Nephron progenitor cell (in vitro differentiated cells): ENCODE results near the gene DBN1.

ENCODE experiments used
- DNase-seq: peaks from one replicate; pipeline ENCODE4 v3.0.0; 2021
- H3K27ac Mint-ChIP-seq: 2 replicates; pipeline ENCODE4 v1.8.0; 2021; ENCODE audit warnings: mild to moderate bottlenecking, moderate library complexity, mixed read lengths
- H3K27me3 Mint-ChIP-seq: 2 replicates; pipeline ENCODE4 v1.8.0; 2021; ENCODE audit warnings: mild to moderate bottlenecking, low read depth, mixed read lengths; ENCODE audit not compliant: poor library complexity
- H3K36me3 Mint-ChIP-seq: 2 replicates; pipeline ENCODE4 v1.8.0; 2021; ENCODE audit warnings: low read depth, mixed read lengths
- H3K4me1 Mint-ChIP-seq: 2 replicates; pipeline ENCODE4 v1.8.0; 2021; ENCODE audit warnings: mixed read lengths
- H3K4me3 Mint-ChIP-seq: 2 replicates; pipeline ENCODE4 v1.8.0; 2021; ENCODE audit warnings: mild to moderate bottlenecking, moderate library complexity, mixed read lengths
- H3K9me3 Mint-ChIP-seq: 2 replicates; pipeline ENCODE4 v1.8.0; 2021; ENCODE audit warnings: mild to moderate bottlenecking, moderate library complexity, mixed read lengths
- CTCF ChIP-seq: fragments of 200-600 bp; sonication (generic); IDR thresholded peaks from 2 replicates; pipeline ENCODE4 v1.5.0; 2021; ENCODE audit warnings: antibody characterized with exemption

The DBN1 gene

GRCh38 chr5:177473443-177474001 is at the start of gene DBN1:
DBN1 (minus strand) TSS chr5:177473634; CDS start chr5:177473521, 113 bp downstream.
- no peak for TF ChIP-seq CTCF
- Mint-ChIP-seq H3K27me3 (no peaks in the 10 kb centered on the region), H3K27ac (peak within 1 kb of the TSS; percentile 74), H3K4me3 (peak within 1 kb of the TSS; percentile 84), H3K36me3 (peaks cover 16% of the 10 kb centered on the region), H3K9me3 (no peaks in the 10 kb centered on the region), H3K4me1 (peaks cover 76% of the 10 kb centered on the region)
- peak; percentile 65 for DNase-seq

GRCh38 chr5:177520916-177521513 is 47.6 kb upstream of the DBN1 start:
- Mint-ChIP-seq H3K36me3 (peaks cover 30% of the 10 kb centered on the region), H3K9me3 (no peaks in the 10 kb centered on the region), H3K27me3 (no peaks in the 10 kb centered on the region), H3K4me1 (peaks cover 20% of the 10 kb centered on the region), H3K27ac (peak overlapping the region; percentile 94), H3K4me3 (no peak overlapping the region)
- DNase-seq: no peak
- TF ChIP-seq CTCF: no peak

- TF ChIP-seq CTCF: no peak
- peak overlapping the region; percentile 94 for H3K27ac Mint-ChIP-seq
- H3K4me3 Mint-ChIP-seq: peak overlapping the region; percentile 8
These were observed 46.8 kb upstream of the DBN1 start for GRCh38 chr5:177520271-177520670.

DNA sequence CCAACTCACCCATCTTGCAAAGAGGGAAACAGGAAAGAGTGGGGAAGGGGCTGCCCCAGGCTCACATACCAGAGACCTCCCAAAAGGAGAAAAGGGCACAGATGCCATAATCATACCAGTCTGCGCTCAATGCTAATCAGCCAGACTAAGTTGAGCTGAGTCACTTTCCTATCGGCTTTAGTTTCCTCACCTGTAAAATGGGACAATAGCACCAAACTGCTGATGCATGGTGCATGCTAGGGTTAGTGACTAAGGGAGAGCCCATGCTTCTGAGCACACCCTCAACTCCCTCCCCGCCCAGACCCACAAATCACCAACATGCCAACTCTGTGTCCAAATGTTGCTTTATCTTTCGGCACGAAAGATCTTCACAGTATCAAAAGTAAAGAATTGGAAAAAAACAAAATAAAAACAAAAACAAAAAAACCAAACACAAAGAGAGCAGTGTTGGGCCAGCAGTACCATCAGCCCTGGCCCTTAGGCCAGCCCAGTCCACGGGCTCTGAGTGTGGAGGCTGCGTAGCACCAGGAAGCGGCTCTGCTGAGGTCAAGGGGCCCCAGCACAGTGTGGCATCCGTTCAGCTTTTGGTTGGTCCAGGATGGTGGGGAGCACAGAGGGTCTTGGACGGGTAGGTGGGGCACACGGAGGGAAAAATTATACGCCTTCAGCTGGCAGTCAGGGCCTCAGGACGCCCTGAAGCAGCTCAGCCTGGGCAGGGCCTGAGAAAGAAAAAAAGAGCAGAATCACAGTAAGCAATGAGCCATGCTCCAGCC is 46.2 kb upstream of the DBN1 start:
- TF ChIP-seq CTCF: no peak
- DNase-seq: no peak
- Mint-ChIP-seq H3K4me3 (peak overlapping the region; percentile 38), H3K27ac (no peak overlapping the region), H3K27me3 (no peaks in the 10 kb centered on the region), H3K4me1 (peaks cover 30% of the 10 kb centered on the region), H3K9me3 (no peaks in the 10 kb centered on the region), H3K36me3 (peaks cover 34% of the 10 kb centered on the region)

More at GRCh38 chr5:177520271-177520670, 46.8 kb upstream of the DBN1 start:
- no peaks in the 10 kb centered on the region for H3K27me3 Mint-ChIP-seq
- H3K4me1 Mint-ChIP-seq: peaks cover 27% of the 10 kb centered on the region
- peaks cover 31% of the 10 kb centered on the region for H3K36me3 Mint-ChIP-seq
- DNase-seq: no peak
- no peaks in the 10 kb centered on the region for H3K9me3 Mint-ChIP-seq

GRCh38 chr5:177516601-177517568 is 43.5 kb upstream of the DBN1 start, which contains the start of gene DDX41:
DDX41 (minus strand) TSS chr5:177516961; CDS start chr5:177516945, 16 bp downstream.
- no peak for TF ChIP-seq CTCF
- Mint-ChIP-seq H3K4me1 (peaks cover 30% of the 10 kb centered on the region), H3K36me3 (peaks cover 39% of the 10 kb centered on the region), H3K4me3 (peak within 1 kb of the TSS; percentile 90), H3K9me3 (no peaks in the 10 kb centered on the region), H3K27me3 (no peaks in the 10 kb centered on the region), H3K27ac (peak within 1 kb of the TSS; percentile 93)
- peak; percentile 96 for DNase-seq
